Measurements from ENCODE around the gene IGF2BP1.
A peak's percentile ranks its signal among the peaks of the same experiment; 100 is the strongest.

IGF2BP1 gene

GRCh38 chr17:48997103-48997826, at the start of gene IGF2BP1:
Gene IGF2BP1 (plus strand): TSS chr17:48997385. CDS start chr17:48997746, 361 bp downstream.
- DNase-seq: peak; percentile 18

GRCh38 chr17:48951572-48951971, 45.6 kb upstream of the IGF2BP1 start:
- no peak for DNase-seq

GRCh38 chr17:48952904-48953303, 44.3 kb upstream of the IGF2BP1 start:
- DNase-seq: no peak

- DNase-seq: no peak
Observed at GRCh38 chr17:48954300-48954755, 42.9 kb upstream of the IGF2BP1 start.

GRCh38 chr17:48960834-48961515, 36.2 kb upstream of the IGF2BP1 start:
- no peak for DNase-seq

GRCh38 chr17:48961516-48962233, 35.5 kb upstream of the IGF2BP1 start:
- no peak for DNase-seq

- DNase-seq: peak; percentile 32
Observed at GRCh38 chr17:48970224-48970623, 27.0 kb upstream of the IGF2BP1 start.

- DNase-seq: no peak
Observed at GRCh38 chr17:48970865-48971687, 26.1 kb upstream of the IGF2BP1 start.

GRCh38 chr17:48972749-48973097, 24.5 kb upstream of the IGF2BP1 start:
- no peak for DNase-seq

- no peak for DNase-seq
Observed at GRCh38 chr17:48973806-48974205, 23.4 kb upstream of the IGF2BP1 start.

- DNase-seq: no peak
Observed at GRCh38 chr17:48981927-48982539, 15.2 kb upstream of the IGF2BP1 start.

GRCh38 chr17:48985436-48986245, 11.5 kb upstream of the IGF2BP1 start:
- DNase-seq: no peak

GRCh38 chr17:48989100-48989499, 8.1 kb upstream of the IGF2BP1 start:
- no peak for DNase-seq

- DNase-seq: no peak
Observed at GRCh38 chr17:48990882-48991357, 6.3 kb upstream of the IGF2BP1 start.

- DNase-seq: no peak
Observed at GRCh38 chr17:48992444-48992843, 4.7 kb upstream of the IGF2BP1 start.

- DNase-seq: no peak
Observed at GRCh38 chr17:48993305-48993704, 3.9 kb upstream of the IGF2BP1 start.

GRCh38 chr17:48993951-48994350, 3.2 kb upstream of the IGF2BP1 start:
- no peak for DNase-seq

- DNase-seq: no peak
Observed at GRCh38 chr17:48994549-48995303, 2.5 kb upstream of the IGF2BP1 start.

GRCh38 chr17:48995304-48995973, 1.7 kb upstream of the IGF2BP1 start:
- DNase-seq: no peak

Data from NCI-H1105 treated with DMSO at 0.1 percent for 48 hours (cell line).